Common myeloid progenitor, CD34-positive (primary cell): Measurements from ENCODE around the gene ZNF132.
"Not testable (repeated sequence)": the region's sequence is repeated elsewhere in the genome, so short reads cannot be mapped to it uniquely, and the experiment has no call there.

ENCODE experiments used
- CTCF ChIA-PET: fragments of 350-600 bp; sonication (Branson Sonifier 250); formaldehyde crosslinking; loops from one replicate; lab custom pipeline; 2021; ENCODE audit warnings: antibody characterized with exemption; lab: Charles Lee
- POLR2A ChIA-PET: fragments of 350-600 bp; sonication (Branson Sonifier 250); formaldehyde crosslinking; loops from one replicate; lab custom pipeline; 2021; ENCODE audit warnings: antibody characterized with exemption; lab: Charles Lee
- DNase-seq, 3 donors: peaks; one replicate each; pipeline versions ENCODE4 v3.0.0 to v3.0.0-alpha.2; 2013
- H3K27ac ChIP-seq, 2 experiments: 1 replicate in 1 of 2; 2 replicates in 1 of 2; pipeline ENCODE4 v1.7.0; 2013; ENCODE audit warnings: inconsistent platforms in 2 of 2, low read length in 2 of 2, mild to moderate bottlenecking in 2 of 2, low read depth in 1 of 2, moderate library complexity in 1 of 2; ENCODE audit not compliant: severe bottlenecking in 2 of 2, insufficient read depth in 1 of 2, poor library complexity in 1 of 2
- H3K27me3 ChIP-seq, 5 experiments: replicated peaks in 2 of 5; 1 replicate in 3 of 5; 2 replicates in 2 of 5; pipeline versions ENCODE4 v1.6.1 to v1.7.0; 2013; ENCODE audit warnings: low read length in 4 of 5, mild to moderate bottlenecking in 2 of 5, moderate library complexity in 2 of 5, inconsistent platforms in 1 of 5; ENCODE audit not compliant: insufficient read depth in 5 of 5, control insufficient read depth in 4 of 5
- H3K36me3 ChIP-seq, 4 experiments: 1 replicate in 2 of 4; 2 replicates in 2 of 4; pipeline versions ENCODE4 v1.6.1 to v1.7.0; 2013; ENCODE audit warnings: low read length in 3 of 4, control low read depth in 1 of 4, mild to moderate bottlenecking in 1 of 4; ENCODE audit not compliant: control insufficient read depth in 4 of 4, insufficient read depth in 4 of 4
- H3K4me1 ChIP-seq, 4 experiments: 1 replicate in 3 of 4; 2 replicates in 1 of 4; pipeline versions ENCODE4 v1.6.1 to v1.7.1; 2013; ENCODE audit warnings: low read length in 3 of 4, mild to moderate bottlenecking in 3 of 4, control low read depth in 1 of 4, inconsistent platforms in 1 of 4, moderate library complexity in 1 of 4; ENCODE audit not compliant: control insufficient read depth in 4 of 4, insufficient read depth in 4 of 4; ENCODE audit errors: control extremely low read depth in 1 of 4
- H3K4me3 ChIP-seq, 7 experiments: 1 replicate in 4 of 7; 2 replicates in 3 of 7; pipeline versions ENCODE4 v1.5.1 to v1.7.0; 2013; ENCODE audit warnings: mild to moderate bottlenecking in 7 of 7, low read length in 6 of 7, moderate library complexity in 6 of 7, inconsistent platforms in 2 of 7, low read depth in 2 of 7, control low read depth in 1 of 7; ENCODE audit not compliant: insufficient read depth in 4 of 7, control insufficient read depth in 1 of 7; ENCODE audit errors: extremely low read depth in 1 of 7
- H3K9me3 ChIP-seq, 5 experiments: 1 replicate in 4 of 5; 2 replicates in 1 of 5; pipeline versions ENCODE4 v1.6.1 to v1.7.1; 2013; ENCODE audit warnings: low read length in 4 of 5, mild to moderate bottlenecking in 2 of 5, inconsistent platforms in 1 of 5, low read depth in 1 of 5, moderate library complexity in 1 of 5; ENCODE audit not compliant: control insufficient read depth in 4 of 5, insufficient read depth in 2 of 5; ENCODE audit errors: control extremely low read depth in 1 of 5
- WGBS: methylation state at CpG from one replicate; pipeline ENCODE4 v1.1.5; 2013; ENCODE audit not compliant: insufficient coverage; 5-methylcytosine and 5-hydroxymethylcytosine counted together

Gene ZNF132

DNA sequence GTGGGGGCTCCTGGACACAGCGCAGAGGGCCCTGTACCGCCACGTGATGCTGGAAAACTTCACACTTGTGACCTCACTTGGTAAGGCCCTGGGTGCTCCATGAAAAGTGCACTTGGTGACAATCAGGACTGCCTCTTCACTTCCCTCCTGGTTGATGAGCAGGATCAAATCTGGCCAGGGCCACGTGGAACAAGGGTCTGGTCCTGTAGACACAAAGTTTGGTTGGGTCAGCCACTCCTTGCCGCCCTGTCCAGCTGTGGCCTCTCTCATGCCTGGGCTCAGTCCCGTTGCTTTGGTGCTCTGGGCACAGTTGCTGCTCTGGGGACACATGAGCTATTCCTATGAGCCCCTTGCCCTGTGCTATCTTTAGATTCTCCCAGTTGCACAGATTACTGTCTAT lies 13.8 kb upstream of the ZNF132 start:
- peaks cover 0 to 13% (median 8%) of the 10 kb centered on the region in 4 experiments for H3K4me1 ChIP-seq
- peaks cover 7 to 33% (median 22%) of the 10 kb centered on the region in 4 experiments for H3K36me3 ChIP-seq
- no peak overlapping the region for H3K27ac ChIP-seq
- H3K9me3 ChIP-seq, result peaks cover 0 to 7% (median 2%) of the 10 kb centered on the region in 5 experiments
- CTCF ChIA-PET, result interaction anchor here (1.4 kb wide), 1 partner anchor 25 kb away, joined by 3 read pairs; no protein-coding TSS in a partner anchor
- WGBS, result 98% methylated on average over 6 of the region's 6 CpGs
- peaks cover 0 to 9% (median 0%) of the 10 kb centered on the region in 5 experiments for H3K27me3 ChIP-seq
- H3K4me3 ChIP-seq, result no peak overlapping the region
- POLR2A ChIA-PET, result no interaction called here
- no peak for DNase-seq

DNA sequence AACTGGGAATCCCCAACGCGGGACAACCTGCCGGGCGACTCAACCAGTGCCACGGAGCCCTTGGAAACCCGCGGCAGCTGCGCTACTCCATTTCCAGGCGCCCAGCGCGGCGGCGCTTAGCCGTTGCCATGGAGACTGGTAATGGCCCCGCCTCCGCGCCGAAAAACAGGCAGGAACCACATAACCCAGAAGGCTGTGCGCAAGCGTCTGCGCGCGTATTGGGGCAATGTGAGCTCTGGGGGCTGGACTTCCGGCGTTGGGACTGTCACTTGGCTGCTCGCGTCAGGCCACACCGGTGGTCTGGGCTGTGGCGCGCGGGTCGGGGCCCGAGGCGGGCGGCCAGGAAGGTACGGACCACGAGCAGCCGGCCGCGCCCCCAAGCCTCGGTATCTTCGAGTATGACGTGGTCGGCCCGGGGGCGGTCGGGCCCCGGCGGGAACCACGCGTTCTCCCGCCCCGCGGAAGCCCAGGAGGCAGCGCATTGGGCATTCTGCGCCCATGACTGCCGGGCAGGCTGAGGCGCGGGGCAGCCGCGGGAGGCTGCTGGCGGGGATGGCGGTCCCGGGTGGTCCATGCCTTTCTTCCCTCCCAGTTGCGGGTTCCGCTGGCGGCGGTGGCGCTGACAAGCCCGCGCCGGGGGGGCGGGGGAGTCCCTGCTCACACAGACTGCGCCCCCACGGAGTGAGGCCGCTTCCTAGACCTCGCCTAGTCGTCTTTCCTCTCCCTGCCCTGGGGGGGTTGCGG lies 11.6 kb upstream of the ZNF132 start, which contains the start of gene ZNF324B:
Gene ZNF324B (plus strand): TSS at position 265 of the 744 bp plus-strand sequence. CDS start 2,080 bp downstream, outside the sequence.
- 0% methylated on average over 68 of the region's 79 CpGs for WGBS
- CTCF ChIA-PET, result no interaction called here
- DNase-seq, result peak; percentile 96 to 97 (median 97)
- POLR2A ChIA-PET, result interaction anchor here (1.2 kb wide), 1 partner anchor 11 kb away, joined by 5 read pairs; the partner anchor contains the start of gene ZNF132
- Histone ChIP-seq H3K9me3 (peaks cover 0 to 8% (median 3%) of the 10 kb centered on the region in 5 experiments), H3K4me3 (peak within 1 kb of the TSS; percentile 55 to 86 (median 83)), H3K36me3 (peaks cover 1 to 22% (median 12%) of the 10 kb centered on the region in 4 experiments), H3K27me3 (peaks cover 0 to 9% (median 0%) of the 10 kb centered on the region in 5 experiments), H3K27ac (peak within 1 kb of the TSS in 1 of 2 experiments; percentile 54), H3K4me1 (peaks cover 0 to 13% (median 8%) of the 10 kb centered on the region in 4 experiments)

DNA sequence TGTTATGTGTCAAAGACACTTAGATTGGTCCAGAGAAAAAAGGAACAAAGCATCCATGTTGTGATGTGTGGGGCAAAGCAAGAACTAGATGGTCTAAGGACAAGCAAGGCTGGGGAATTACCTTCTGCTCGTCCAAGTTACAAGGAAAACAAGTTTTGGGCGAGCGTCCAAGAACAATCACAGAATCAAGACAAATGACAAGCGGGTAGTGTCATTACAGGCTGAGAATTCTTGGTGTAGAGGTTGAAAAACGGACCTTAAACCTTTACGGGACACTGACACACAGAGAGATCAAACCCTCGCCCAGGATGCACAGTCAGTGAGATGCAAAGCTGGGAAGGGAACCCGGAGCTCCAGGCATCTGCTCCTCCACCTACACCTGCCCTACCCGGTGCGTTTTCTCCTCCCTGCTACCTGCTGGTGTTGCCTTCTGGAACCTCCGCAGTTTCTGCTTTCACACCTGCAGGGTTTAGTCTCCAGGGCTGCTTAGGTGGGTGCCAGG lies 11.0 kb upstream of the ZNF132 start:
- Histone ChIP-seq H3K4me3 (peak overlapping the region; percentile 55 to 86 (median 83)), H3K4me1 (peaks cover 0 to 13% (median 8%) of the 10 kb centered on the region in 4 experiments), H3K27me3 (peaks cover 0 to 12% (median 0%) of the 10 kb centered on the region in 5 experiments), H3K36me3 (peaks cover 0 to 16% (median 7%) of the 10 kb centered on the region in 4 experiments), H3K9me3 (peaks cover 0 to 8% (median 3%) of the 10 kb centered on the region in 5 experiments), H3K27ac (no peak overlapping the region)
- peak in 1 of 3 donors; percentile 19 for DNase-seq
- CTCF ChIA-PET, result no interaction called here
- 12% methylated on average over 11 of the region's 11 CpGs for WGBS
- POLR2A ChIA-PET, result interaction anchor here (1.2 kb wide), 1 partner anchor 11 kb away, joined by 5 read pairs; the partner anchor contains the start of gene ZNF132

DNA sequence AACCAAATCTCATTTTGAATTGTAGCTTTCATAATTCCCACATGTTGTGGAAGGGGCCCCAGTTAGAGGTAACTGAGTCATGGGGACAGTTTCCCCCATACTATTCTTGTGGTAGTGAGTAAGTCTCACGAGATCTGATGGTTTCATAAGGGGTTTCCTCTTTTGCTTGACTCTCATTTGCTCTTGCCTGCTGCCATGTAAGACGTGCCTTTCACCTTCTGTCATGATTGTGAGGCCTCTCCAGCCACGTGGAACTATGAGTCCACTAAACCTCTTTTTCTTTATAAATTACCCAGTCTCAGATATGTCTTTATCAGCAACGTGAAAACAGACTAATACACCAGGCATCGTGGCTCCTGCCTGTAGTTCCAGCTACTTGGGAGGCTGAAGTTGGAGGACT lies 10.0 kb upstream of the ZNF132 start:
- peaks cover 0 to 13% (median 8%) of the 10 kb centered on the region in 4 experiments for H3K4me1 ChIP-seq
- POLR2A ChIA-PET, result not testable (repeated sequence)

DNA sequence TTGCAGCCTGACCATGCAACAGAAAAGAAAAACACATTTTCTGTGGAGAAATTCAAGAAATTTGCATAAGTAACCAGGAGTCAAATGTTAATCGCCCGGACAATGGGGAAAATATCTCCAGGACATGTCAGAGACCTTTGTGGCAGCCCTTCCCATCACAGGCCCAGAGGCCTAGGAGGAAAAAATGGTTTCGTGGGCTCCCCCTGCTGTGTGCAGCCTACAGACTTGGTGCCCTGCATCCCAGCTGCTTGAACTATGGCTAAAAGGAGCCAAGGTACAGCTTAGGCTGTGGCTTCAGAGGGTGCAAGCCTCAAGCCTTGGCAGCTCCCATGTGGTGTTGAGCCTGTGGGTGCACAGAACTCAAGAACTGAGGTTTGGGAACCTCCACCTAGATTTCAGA lies 8.9 kb upstream of the ZNF132 start:
- CTCF ChIA-PET, POLR2A ChIA-PET, DNase-seq, H3K9me3 ChIP-seq, H3K27ac ChIP-seq, H3K4me3 ChIP-seq, H3K36me3 ChIP-seq: not testable (repeated sequence)
- H3K27me3 ChIP-seq, result peaks cover 0 to 12% (median under 1%) of the 10 kb centered on the region in 5 experiments
- WGBS, result 76% methylated on average over 3 of the region's 3 CpGs
- peaks cover 0 to 13% (median 8%) of the 10 kb centered on the region in 4 experiments for H3K4me1 ChIP-seq

More for the DNA sequence above, 10.0 kb upstream of the ZNF132 start:
- H3K27me3 ChIP-seq, result peaks cover 0 to 12% (median 0%) of the 10 kb centered on the region in 5 experiments
- peaks cover 0 to 11% (median 7%) of the 10 kb centered on the region in 4 experiments for H3K36me3 ChIP-seq
- 71% methylated on average over 3 of the region's 5 CpGs for WGBS
- H3K9me3 ChIP-seq, H3K27ac ChIP-seq, DNase-seq, CTCF ChIA-PET, H3K4me3 ChIP-seq: not testable (repeated sequence)

DNA sequence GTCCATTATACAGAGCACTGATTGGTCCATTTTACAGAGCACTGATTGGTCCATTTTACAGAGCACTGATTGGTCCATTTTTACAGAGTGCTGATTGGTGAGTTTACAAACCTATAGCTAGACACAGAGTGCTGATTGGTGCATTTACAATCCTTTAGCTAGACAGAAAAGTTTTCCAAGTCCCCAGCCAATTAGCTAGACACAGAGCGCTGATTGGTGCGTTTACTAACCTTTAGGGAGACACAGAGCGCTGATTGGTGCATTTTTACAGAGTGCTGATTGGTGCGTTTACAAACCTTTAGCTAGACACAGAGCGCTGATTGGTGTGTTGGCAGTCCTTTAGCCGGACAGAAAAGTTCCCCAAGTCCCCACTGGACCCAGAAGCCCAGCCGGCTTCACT lies 3.0 kb upstream of the ZNF132 start:
- H3K27ac ChIP-seq, H3K36me3 ChIP-seq, H3K4me3 ChIP-seq, POLR2A ChIA-PET, H3K27me3 ChIP-seq, DNase-seq: not testable (repeated sequence)
- WGBS, result 96% methylated on average over 7 of the region's 7 CpGs
- CTCF ChIA-PET, result interaction anchor here (1.0 kb wide), 1 partner anchor 9 kb away, joined by 3 read pairs; no protein-coding TSS in a partner anchor
- peaks cover 0 to 19% (median 15%) of the 10 kb centered on the region in 4 experiments for H3K4me1 ChIP-seq
- H3K9me3 ChIP-seq, result peaks cover 0 to 28% (median 6%) of the 10 kb centered on the region in 5 experiments
